Tibial nerve (tissue), 4 donors: ENCODE measurements around the gene TP73. TPM values are rescaled to one million over a fixed set of nuclear protein-coding genes. Genes with fewer than 3 reads are reported as not detected.

Source experiments
- DNase-seq, 2 donors: peaks; one replicate each; pipeline ENCODE4 v3.0.0-alpha.2; 2019; ENCODE audit warnings: low spot score in 2 of 2
- H3K27ac ChIP-seq, 4 donors: fragments of 200-600 bp; sonication (generic) in 3 of 4; one replicate each; pipeline ENCODE4 v1.5.1; 2017 to 2019; ENCODE audit warnings: mild to moderate bottlenecking in 1 of 4
- H3K27me3 ChIP-seq, 2 donors: fragments of 200-600 bp; sonication (generic) in 1 of 2; one replicate each; pipeline versions ENCODE4 v1.5.1 to v1.6.0; 2017 to 2019
- H3K36me3 ChIP-seq, 3 donors: fragments of 200-600 bp; sonication (generic); one replicate each; pipeline ENCODE4 v1.5.1; 2018 to 2019
- H3K4me1 ChIP-seq, 4 donors: fragments of 200-600 bp; sonication (generic) in 3 of 4; one replicate each; pipeline ENCODE4 v1.5.1; 2017 to 2019
- H3K4me3 ChIP-seq, 4 donors: fragments of 200-600 bp; sonication (generic) in 3 of 4; one replicate each; pipeline ENCODE4 v1.5.1; 2017 to 2019; ENCODE audit warnings: mild to moderate bottlenecking in 1 of 4, moderate library complexity in 1 of 4
- H3K9me3 ChIP-seq, 4 donors: fragments of 200-600 bp; sonication (generic) in 3 of 4; one replicate each; pipeline ENCODE4 v1.5.1; 2017 to 2019
- EP300 ChIP-seq, 2 donors: sonication (generic); formaldehyde crosslinking; IDR thresholded peaks; one replicate each; pipeline ENCODE4 v1.6.1; 2017; ENCODE audit warnings: antibody characterized with exemption in 2 of 2, mild to moderate bottlenecking in 1 of 2
- POLR2A ChIP-seq, 2 donors: fragments of 450-650 bp; IDR thresholded peaks; one replicate each; pipeline ENCODE4 v1.6.1; 2017; ENCODE audit warnings: antibody characterized with exemption in 2 of 2, mild to moderate bottlenecking in 2 of 2, moderate library complexity in 2 of 2
- WGBS, 2 donors: methylation state at CpG; one replicate each; pipeline ENCODE4 v1.1.5; 2018; 5-methylcytosine and 5-hydroxymethylcytosine counted together
- total RNA-seq, 4 donors: library from RNA; depleted of rRNA; stranded (reverse); fragments of >200 nt; gene quantifications; one replicate each; pipeline ENCODE4 v1.1.0, GENCODE V29; 2016
- TF ChIP-seq, protein P1 (sequence below), 5 experiments: fragments of 200-600 bp in 3 of 5; fragments of 450-650 bp in 2 of 5; sonication (generic) in 3 of 5; IDR thresholded peaks; one replicate each; pipeline ENCODE4 v1.5.1; 2016 to 2019; ENCODE audit warnings: antibody characterized with exemption in 5 of 5, mild to moderate bottlenecking in 3 of 5, moderate library complexity in 2 of 5

The TP73 gene
- total RNA-seq, 4 donors from 2014 or later: 0.30 TPM; not detected in 3

DNA sequence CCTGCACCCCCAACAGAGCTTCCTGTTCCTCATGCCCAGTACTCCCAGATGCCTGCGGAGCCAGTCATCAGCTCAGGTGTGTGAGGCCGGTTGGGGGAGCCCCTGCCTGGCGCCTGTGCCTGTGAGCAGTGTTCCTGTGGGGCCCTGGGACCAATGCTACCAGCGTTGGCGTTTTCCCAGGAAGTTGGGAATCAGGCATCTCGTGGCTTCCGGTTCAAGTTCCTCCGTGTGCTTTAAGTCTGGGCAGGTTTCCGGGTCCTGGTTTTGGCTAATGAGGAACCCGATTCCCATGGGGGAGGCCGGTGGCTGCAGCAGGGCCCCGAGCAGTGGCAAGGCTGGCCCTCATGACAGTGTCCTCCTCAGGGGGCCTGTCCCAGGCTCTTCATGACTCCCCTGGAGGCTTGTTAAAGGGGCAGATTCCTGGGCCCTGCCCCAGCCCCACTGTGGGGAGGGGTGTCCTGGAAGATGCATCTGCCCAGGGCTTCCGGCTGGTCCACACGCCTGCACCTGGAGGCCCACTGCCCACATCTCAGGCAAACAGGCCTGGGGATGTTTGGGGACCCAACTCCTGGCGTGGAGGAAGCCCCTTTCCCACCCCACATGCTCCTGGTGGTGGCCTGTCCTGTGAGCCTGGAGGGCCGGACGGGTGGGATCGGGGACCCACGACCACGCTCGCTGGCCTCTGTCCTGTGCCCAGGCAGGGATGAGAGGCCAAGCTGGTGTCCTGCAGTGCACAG lies 26.2 kb downstream of the TP73 start:
- Histone ChIP-seq H3K36me3 (no peaks in the 10 kb centered on the region), H3K4me3 (no peak overlapping the region), H3K27ac (no peak overlapping the region), H3K9me3 (no peaks in the 10 kb centered on the region), H3K4me1 (no peaks in the 10 kb centered on the region), H3K27me3 (peaks cover 0 to 36% of the 10 kb centered on the region in 2 donors)
- DNase-seq: no peak
- TF ChIP-seq, protein P1, sequence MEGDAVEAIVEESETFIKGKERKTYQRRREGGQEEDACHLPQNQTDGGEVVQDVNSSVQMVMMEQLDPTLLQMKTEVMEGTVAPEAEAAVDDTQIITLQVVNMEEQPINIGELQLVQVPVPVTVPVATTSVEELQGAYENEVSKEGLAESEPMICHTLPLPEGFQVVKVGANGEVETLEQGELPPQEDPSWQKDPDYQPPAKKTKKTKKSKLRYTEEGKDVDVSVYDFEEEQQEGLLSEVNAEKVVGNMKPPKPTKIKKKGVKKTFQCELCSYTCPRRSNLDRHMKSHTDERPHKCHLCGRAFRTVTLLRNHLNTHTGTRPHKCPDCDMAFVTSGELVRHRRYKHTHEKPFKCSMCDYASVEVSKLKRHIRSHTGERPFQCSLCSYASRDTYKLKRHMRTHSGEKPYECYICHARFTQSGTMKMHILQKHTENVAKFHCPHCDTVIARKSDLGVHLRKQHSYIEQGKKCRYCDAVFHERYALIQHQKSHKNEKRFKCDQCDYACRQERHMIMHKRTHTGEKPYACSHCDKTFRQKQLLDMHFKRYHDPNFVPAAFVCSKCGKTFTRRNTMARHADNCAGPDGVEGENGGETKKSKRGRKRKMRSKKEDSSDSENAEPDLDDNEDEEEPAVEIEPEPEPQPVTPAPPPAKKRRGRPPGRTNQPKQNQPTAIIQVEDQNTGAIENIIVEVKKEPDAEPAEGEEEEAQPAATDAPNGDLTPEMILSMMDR (IDR thresholded peaks at IDR 0.05): no peak
- no peak for TF ChIP-seq POLR2A (IDR thresholded peaks at IDR 0.05)
- TF ChIP-seq EP300 (IDR thresholded peaks at IDR 0.05): no peak
- 55 to 77% methylated on average over 13 to 15 of the region's 21 CpGs for WGBS, 2 donors

DNA sequence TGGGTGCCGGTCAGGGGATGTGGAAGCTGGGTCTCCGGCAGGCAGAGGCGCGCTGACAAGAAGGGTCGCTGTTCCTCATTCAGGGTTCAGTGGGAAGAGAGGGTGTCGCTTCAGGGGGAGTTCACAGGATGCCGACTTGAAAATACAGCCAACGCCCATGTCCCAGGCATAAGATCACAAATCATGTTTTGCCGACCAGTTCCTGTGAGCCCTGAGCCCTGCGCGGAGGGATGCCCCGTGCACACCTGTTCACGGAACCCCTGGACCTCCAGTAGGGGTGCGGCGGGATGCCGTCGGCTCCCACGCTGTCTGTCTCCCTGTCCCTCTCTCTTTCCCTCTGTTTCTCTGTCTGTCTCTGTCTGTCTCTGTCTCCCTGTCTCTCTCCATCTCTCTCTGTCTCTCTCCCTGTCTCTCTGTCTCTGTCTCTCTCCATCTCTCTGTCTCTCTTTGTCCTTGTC lies 26.8 kb downstream of the TP73 start:
- Histone ChIP-seq H3K9me3 (no peaks in the 10 kb centered on the region), H3K27me3 (peaks cover 0 to 36% of the 10 kb centered on the region in 2 donors), H3K36me3 (no peaks in the 10 kb centered on the region), H3K4me1 (peaks cover 0 to 3% (median 0%) of the 10 kb centered on the region in 4 donors), H3K27ac (no peak overlapping the region), H3K4me3 (no peak overlapping the region)
- no peak for TF ChIP-seq EP300 (IDR thresholded peaks at IDR 0.05)
- TF ChIP-seq, protein P1 (IDR thresholded peaks at IDR 0.05): no peak
- TF ChIP-seq POLR2A (IDR thresholded peaks at IDR 0.05): no peak
- WGBS, 2 donors: 63 to 81% methylated on average over 18 of the region's 18 CpGs
- no peak for DNase-seq

DNA sequence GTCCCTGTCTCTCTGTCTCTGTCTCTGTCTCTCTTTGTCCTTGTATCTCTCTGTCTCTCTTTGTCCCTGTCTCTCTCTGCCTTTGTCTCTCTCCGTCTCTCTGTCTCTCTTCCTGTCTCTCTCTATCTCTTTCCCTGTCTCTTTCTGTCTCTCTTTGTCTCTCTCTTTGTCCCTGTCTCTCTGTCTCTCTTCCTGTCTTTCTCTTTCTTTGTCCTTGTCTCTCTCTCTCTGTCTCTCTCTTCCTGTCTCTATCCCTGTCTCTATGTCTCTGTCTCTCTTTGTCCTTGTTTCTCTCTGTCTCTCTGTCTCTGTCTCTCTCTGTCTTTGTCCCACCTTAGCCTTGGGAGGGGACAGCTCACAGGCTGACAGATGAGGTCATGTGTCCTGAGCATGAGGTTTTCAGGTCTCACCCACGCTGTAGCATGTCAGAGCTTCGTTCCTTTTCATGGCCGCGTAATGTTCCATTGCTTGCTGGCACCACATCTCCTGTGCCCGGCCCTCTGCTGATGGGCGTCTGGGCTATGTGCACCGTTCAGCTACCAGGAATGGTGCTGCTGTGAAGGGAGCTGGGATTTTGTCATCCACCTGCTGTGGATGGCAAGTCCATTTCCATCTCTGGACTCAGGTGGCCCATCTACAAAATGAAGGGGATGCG lies 27.6 kb downstream of the TP73 start:
- WGBS, 2 donors: 90 to 93% methylated on average over 9 of the region's 9 CpGs
- Histone ChIP-seq H3K27ac (no peak overlapping the region), H3K4me1 (peaks cover 0 to 5% (median 0%) of the 10 kb centered on the region in 4 donors), H3K9me3 (no peaks in the 10 kb centered on the region), H3K36me3 (no peaks in the 10 kb centered on the region), H3K4me3 (no peak overlapping the region), H3K27me3 (peaks cover 0 to 39% of the 10 kb centered on the region in 2 donors)
- DNase-seq: no peak
- TF ChIP-seq EP300 (IDR thresholded peaks at IDR 0.05) (no peak), POLR2A (IDR thresholded peaks at IDR 0.05) (no peak)
- TF ChIP-seq, protein P1 (IDR thresholded peaks at IDR 0.05): no peak

DNA sequence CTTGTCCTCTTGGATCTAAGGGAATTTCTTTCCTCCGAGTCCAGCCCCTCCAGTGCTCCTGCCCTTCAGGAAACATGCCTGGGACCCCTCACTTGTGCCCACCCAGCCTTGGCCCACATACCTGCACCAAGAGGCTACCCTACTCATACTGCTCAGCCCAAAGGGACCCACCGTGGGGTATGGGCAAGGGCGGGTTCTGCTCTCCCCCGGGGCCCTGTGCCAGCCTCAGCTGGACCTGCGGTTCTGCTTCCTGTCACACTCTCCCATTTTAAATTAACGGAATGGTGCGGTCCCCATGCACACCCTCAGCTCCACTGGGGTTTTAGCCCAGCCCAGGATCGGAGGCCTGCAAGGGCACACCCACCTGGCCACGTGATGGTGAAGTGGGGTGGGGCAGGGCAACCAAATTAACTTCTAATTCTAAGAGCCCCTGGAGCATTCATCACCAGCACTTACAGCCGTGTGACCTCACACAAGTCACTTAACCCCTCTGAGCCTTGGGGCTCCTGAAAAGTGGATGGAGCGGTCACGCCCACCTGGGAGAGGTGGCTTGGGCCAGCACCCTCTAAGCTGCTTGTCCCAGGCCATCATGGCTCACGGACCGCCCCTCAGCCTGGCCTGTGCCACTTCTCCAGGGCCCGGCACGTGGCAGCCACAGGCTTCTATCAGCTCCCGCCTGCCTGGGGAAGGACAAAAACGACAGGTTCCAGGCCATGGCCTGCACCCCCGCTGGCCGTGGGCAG lies 28.3 kb downstream of the TP73 start:
- H3K27ac ChIP-seq: no peak overlapping the region
- no peaks in the 10 kb centered on the region for H3K36me3 ChIP-seq
- peaks cover 0 to 5% (median 0%) of the 10 kb centered on the region in 4 donors for H3K4me1 ChIP-seq
- no peaks in the 10 kb centered on the region for H3K9me3 ChIP-seq
- H3K4me3 ChIP-seq: no peak overlapping the region
- no peak for DNase-seq
- 76 to 81% methylated on average over 14 to 20 of the region's 20 CpGs for WGBS, 2 donors
- no peak for TF ChIP-seq EP300 (IDR thresholded peaks at IDR 0.05)
- TF ChIP-seq POLR2A (IDR thresholded peaks at IDR 0.05): no peak
- TF ChIP-seq, protein P1 (IDR thresholded peaks at IDR 0.05): no peak
- peaks cover 0 to 45% of the 10 kb centered on the region in 2 donors for H3K27me3 ChIP-seq
